BLaER1 treated with 17β-estradiol and CSF1 and Interleukin-3, amounts not matched to agents 10 nM and 100 nM (cell line): ENCODE data around the gene CAPZA1.

Experiments
- H3K27ac ChIP-seq, 11 experiments: shearing (Covaris generic); formaldehyde crosslinking; 2 replicates each; pipeline ENCODE4 v1.8.1; 2022
- H3K27me3 ChIP-seq, 11 experiments: shearing (Covaris generic); formaldehyde crosslinking; 2 replicates each; pipeline ENCODE4 v1.8.1; 2022
- H3K36me3 ChIP-seq, 11 experiments: shearing (Covaris generic); formaldehyde crosslinking; 2 replicates each; pipeline ENCODE4 v1.8.1; 2022
- H3K4me1 ChIP-seq, 10 experiments: shearing (Covaris generic); formaldehyde crosslinking; 2 replicates each; pipeline ENCODE4 v1.8.1; 2022
- H3K4me2 ChIP-seq, 11 experiments: shearing (Covaris generic); formaldehyde crosslinking; 2 replicates each; pipeline ENCODE4 v1.8.1; 2022
- H3K4me3 ChIP-seq, 10 experiments: shearing (Covaris generic); formaldehyde crosslinking; 2 replicates each; pipeline ENCODE4 v1.8.1; 2022
- H3K9ac ChIP-seq, 11 experiments: shearing (Covaris generic); formaldehyde crosslinking; 2 replicates each; pipeline ENCODE4 v1.8.1; 2022
- H3K9me3 ChIP-seq, 11 experiments: shearing (Covaris generic); formaldehyde crosslinking; replicated peaks in 1 of 11; 2 replicates each; pipeline ENCODE4 v1.8.1; 2022
- H4K20me1 ChIP-seq, 11 experiments: shearing (Covaris generic); formaldehyde crosslinking; 2 replicates each; pipeline ENCODE4 v1.8.1; 2022
- Cebpa-rat ChIP-seq, 11 experiments: shearing (Covaris generic); IDR thresholded peaks; 2 replicates each; pipeline ENCODE4 v1.8.1; 2022

Gene CAPZA1

DNA sequence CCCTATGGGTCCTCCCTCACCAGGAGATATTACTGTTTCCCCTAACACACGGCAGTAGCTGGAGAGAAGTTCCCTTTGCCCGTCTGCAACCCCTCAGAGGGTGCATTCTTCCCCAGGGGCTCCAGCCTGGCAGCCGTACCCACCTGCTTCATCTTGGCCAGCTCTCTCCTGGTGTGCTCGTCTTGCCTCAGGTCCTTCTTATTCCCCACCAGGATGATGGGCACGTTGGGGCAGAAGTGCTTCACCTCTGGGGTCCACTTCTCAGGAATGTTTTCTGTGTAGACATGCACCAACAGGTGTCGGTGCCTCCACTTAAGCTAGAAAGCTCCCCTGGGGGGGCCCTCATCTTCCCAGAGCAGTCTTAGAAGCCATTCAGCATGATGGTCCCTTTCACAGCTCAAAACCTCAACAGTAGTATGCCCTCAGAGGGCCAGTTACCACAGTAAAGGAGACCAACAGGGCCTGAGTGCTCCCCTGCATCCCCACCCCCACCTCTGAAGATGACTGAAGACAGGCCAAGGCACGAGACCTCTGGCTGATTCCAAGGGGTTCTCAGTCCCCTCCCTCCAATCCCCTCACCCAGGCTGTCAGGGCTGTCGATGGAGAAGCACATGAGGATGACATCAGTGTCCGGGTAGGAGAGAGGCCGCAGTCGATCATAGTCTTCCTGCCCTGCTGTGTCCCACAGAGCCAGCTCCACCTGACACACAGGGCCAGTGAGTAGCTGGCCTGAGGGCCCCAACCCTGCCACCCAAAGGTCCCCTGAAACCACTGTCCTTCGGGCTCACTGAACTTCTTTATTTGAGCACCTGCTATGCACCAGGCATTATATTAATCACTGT lies 83.0 kb downstream of the CAPZA1 start:
- Histone ChIP-seq H3K4me3 (peak overlapping the region in 2 of 10 experiments; percentile 12 to 29; a peak in 3 of 20 replicates), H3K9me3 (no peaks in the 10 kb centered on the region), H3K9ac (peak overlapping the region; percentile 16 to 82 (median 72); a peak in 14 of 22 replicates), H3K4me2 (peak overlapping the region; percentile 87 to 100 (median 95)), H3K27ac (peak overlapping the region in 9 of 11 experiments; percentile 78 to 92 (median 87); a peak in 17 of 22 replicates), H3K4me1 (peaks cover 78 to 91% (median 89%) of the 10 kb centered on the region in 10 experiments), H3K36me3 (peaks cover 23 to 47% (median 34%) of the 10 kb centered on the region in 11 experiments; a peak in 21 of 22 replicates), H3K27me3 (no peaks in the 10 kb centered on the region), H4K20me1 (peaks cover 0 to 27% (median 7%) of the 10 kb centered on the region in 11 experiments; a peak in 8 of 22 replicates)
- no peak for TF ChIP-seq Cebpa-rat (IDR thresholded peaks at IDR 0.05)

DNA sequence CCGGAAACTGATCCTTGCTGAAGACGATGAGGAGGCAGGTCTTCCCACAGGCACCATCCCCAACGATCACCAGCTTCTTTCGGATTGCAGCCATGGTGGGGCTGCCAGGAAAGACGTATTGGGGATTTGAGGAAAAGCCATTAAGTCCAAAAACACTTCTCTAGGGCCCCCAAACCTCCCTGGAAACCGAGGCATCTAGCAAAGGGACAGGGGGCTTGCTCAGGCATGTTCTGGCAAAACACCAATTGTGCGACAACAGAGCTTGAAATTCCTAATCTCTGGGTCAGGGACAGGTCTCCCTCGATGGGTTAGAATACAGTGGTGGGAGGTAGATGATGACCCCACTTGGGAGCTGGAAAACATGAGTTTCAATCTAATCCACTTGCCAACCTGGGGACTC lies 84.1 kb downstream of the CAPZA1 start:
- peak overlapping the region; percentile 88 to 100 (median 98) for H3K4me2 ChIP-seq
- H4K20me1 ChIP-seq: peaks cover 0 to 27% (median 7%) of the 10 kb centered on the region in 11 experiments; a peak in 8 of 22 replicates

DNA sequence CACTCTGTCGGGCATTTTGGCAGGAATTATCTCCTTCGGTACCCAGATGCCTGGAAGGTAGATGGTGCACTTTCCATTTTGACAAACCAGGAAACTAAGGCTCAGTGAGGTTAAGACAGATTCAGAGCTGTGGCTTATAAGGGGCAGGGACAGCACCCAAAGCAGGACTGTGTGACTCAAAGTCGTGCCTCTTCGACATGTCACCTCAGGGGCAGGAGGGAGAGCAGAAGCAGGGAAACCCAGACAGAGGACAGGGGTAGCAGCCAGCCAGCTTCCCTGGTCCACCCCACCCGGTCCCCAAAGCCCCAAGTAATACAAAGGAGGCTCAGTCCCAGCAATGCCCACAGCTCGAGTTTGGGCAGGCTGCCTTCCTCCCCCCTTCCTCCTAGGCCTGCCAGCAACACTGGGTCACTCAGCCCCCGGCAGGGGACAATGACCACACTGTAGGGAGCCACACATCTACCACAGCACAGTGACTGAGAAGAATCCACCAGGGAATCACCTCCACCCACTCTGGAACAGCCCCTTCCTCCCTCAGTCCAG lies 84.8 kb downstream of the CAPZA1 start:
- Histone ChIP-seq H4K20me1 (peaks cover 0 to 27% (median 7%) of the 10 kb centered on the region in 11 experiments; a peak in 8 of 22 replicates), H3K27me3 (no peaks in the 10 kb centered on the region), H3K4me1 (peaks cover 69 to 83% (median 82%) of the 10 kb centered on the region in 10 experiments), H3K36me3 (peaks cover 7 to 29% (median 21%) of the 10 kb centered on the region in 11 experiments; a peak in 18 of 22 replicates), H3K27ac (peak overlapping the region in 10 of 11 experiments; percentile 25 to 88 (median 81); a peak in 20 of 22 replicates), H3K9me3 (no peaks in the 10 kb centered on the region), H3K4me3 (peak overlapping the region; percentile 69 to 95 (median 86); a peak in 17 of 20 replicates), H3K9ac (peak overlapping the region in 10 of 11 experiments; percentile 82 to 92 (median 88); a peak in 20 of 22 replicates), H3K4me2 (peak overlapping the region; percentile 88 to 100 (median 98))
- TF ChIP-seq Cebpa-rat (IDR thresholded peaks at IDR 0.05): no peak

More for the DNA sequence above, 84.1 kb downstream of the CAPZA1 start:
- Histone ChIP-seq H3K4me1 (peaks cover 75 to 91% (median 85%) of the 10 kb centered on the region in 10 experiments), H3K4me3 (no peak overlapping the region), H3K9ac (peak overlapping the region in 6 of 11 experiments; percentile 28 to 90 (median 87); a peak in 6 of 22 replicates), H3K27ac (peak overlapping the region in 6 of 11 experiments; percentile 73 to 85 (median 81); a peak in 10 of 22 replicates), H3K36me3 (peaks cover 12 to 36% (median 28%) of the 10 kb centered on the region in 11 experiments; a peak in 20 of 22 replicates), H3K9me3 (no peaks in the 10 kb centered on the region), H3K27me3 (no peaks in the 10 kb centered on the region)
- TF ChIP-seq Cebpa-rat (IDR thresholded peaks at IDR 0.05): no peak

DNA sequence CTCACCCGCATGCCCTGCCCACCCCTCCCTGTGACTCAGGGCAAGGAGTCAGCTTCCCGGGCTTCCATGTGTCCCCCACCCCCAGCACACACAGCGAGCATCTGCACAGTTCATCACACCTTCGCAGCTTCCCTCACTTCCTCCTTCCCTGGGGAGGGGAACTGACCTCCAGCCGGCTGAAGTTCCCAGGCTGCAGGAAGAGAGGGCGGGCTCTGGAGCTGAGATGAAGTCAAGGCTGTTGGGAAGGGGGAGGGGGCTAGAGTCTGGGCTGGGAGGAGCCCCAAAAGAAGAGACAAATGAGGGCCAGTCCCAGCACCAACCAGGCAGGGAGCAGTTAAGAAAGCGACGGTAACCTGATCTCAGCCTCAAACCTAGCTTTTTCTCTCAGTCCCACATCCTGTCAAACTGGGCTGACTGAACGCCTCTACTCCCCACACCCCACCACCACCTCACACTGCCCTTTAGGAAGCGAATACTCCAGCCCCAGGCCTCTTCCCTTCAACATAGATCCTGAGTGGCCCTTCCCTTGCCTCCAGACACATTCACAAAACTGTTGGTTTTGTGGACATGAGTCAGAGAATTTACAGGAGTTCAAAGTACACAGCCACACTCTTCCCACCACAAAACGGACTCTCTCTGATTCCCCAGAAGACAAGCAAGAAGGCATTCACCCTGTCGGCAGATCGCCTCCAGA lies 85.4 kb downstream of the CAPZA1 start:
- Histone ChIP-seq H3K4me3 (peak overlapping the region; percentile 69 to 95 (median 86)), H3K9ac (peak overlapping the region; percentile 82 to 92 (median 88)), H3K27ac (peak overlapping the region; percentile 6 to 88 (median 81); a peak in 21 of 22 replicates), H3K9me3 (no peaks in the 10 kb centered on the region), H3K4me1 (peaks cover 62 to 77% (median 75%) of the 10 kb centered on the region in 10 experiments), H3K36me3 (peaks cover under 1 to 27% (median 18%) of the 10 kb centered on the region in 11 experiments; a peak in 15 of 22 replicates), H3K27me3 (no peaks in the 10 kb centered on the region), H3K4me2 (peak overlapping the region; percentile 88 to 100 (median 98)), H4K20me1 (peaks cover 0 to 27% (median 7%) of the 10 kb centered on the region in 11 experiments; a peak in 8 of 22 replicates)
- TF ChIP-seq Cebpa-rat (IDR thresholded peaks at IDR 0.05): no peak

DNA sequence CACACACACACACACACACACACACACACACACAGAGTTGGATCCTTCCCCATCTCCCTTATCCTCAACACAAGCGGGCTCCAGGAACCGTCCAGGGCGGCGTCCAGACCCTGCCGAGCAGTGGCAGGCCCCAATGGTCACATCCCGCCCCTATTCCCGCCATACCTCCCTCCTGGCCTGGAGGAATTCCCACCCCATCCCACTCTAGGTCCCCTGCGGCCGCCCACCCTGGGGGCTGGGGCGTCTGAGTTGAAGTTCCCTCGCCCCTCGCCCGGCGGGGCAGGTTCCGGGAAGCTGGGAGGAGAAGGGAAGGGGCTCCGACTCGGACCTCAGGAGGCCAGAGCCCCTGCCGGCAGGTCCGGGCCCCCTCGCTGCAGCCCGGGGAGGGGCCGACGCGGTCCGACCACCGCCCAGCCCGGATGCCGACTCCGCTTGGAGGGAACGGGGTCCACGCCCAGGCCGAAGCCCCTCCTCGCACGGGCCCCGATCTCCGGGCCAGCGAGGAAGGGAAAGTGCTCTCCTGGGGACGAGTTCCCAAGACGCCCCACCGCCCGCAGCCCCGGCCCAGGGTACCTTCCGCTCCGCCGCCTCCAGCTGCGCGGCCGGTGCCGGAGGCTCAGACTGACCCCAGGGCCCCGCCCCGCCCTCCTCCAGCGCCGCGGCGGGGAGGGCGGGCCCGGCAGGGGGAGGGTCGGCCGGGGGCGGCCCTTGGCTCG lies 87.0 kb downstream of the CAPZA1 start, which contains the start of gene RHOC:
RHOC (minus strand) TSS at position 623 of the 716 bp plus-strand sequence. CDS start 3,328 bp downstream, outside the sequence.
- Histone ChIP-seq H3K9ac (peak within 1 kb of the TSS; percentile 82 to 92 (median 88)), H3K36me3 (peaks cover 0 to 24% (median 13%) of the 10 kb centered on the region in 11 experiments; a peak in 12 of 22 replicates), H3K9me3 (no peaks in the 10 kb centered on the region), H3K27me3 (no peaks in the 10 kb centered on the region; a peak in 1 of 22 replicates), H3K4me3 (peak within 1 kb of the TSS; percentile 69 to 95 (median 86)), H3K27ac (peak within 1 kb of the TSS; percentile 76 to 88 (median 82)), H3K4me1 (peaks cover 56 to 72% (median 69%) of the 10 kb centered on the region in 10 experiments), H3K4me2 (peak within 1 kb of the TSS; percentile 88 to 100 (median 98)), H4K20me1 (peaks cover 0 to 27% (median 7%) of the 10 kb centered on the region in 11 experiments; a peak in 8 of 22 replicates)
- no peak for TF ChIP-seq Cebpa-rat (IDR thresholded peaks at IDR 0.05)

DNA sequence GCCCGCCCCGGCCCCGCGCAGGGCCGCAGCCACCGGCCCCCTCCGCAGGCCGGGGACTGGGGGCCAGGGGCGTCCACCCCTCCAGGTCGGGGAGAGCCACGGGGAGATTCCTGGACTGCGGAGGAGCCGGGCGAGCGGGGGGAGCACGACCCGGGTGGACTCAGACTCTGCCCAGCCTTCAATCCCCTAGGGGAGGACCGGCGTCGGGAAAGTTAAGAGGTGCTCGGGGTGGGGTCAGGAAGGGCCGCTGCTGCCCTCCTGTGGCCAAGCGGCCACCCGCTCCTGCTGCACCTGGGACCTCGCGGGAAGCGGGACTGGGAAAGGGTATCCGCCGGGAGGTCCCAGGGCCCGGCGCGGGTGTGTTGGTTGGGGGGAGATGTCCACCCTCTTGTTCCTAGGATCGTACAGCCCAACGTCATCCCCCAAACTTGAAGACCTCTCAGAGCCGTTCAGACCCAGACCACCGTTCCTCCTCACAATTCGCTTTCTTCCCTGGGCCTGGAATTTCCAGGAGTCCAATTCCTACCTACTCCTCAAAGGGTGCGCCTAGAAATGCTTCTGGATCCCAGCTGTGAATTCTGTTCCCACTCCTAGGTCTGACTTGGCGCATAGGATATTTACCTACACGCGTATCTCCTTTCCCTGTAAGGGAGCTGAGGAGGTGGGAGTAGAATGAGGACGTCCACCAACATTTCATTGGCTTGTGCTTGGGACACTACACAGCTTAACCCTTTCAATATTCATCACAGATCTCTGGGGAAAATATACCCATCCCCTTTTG lies 87.8 kb downstream of the CAPZA1 start:
- Histone ChIP-seq H3K4me3 (peak overlapping the region; percentile 69 to 95 (median 86)), H3K4me2 (peak overlapping the region; percentile 70 to 100 (median 98)), H3K27me3 (no peaks in the 10 kb centered on the region; a peak in 1 of 22 replicates), H3K36me3 (peaks cover 0 to 16% (median 6%) of the 10 kb centered on the region in 11 experiments; a peak in 10 of 22 replicates), H3K9me3 (no peaks in the 10 kb centered on the region), H3K9ac (peak overlapping the region; percentile 82 to 92 (median 88)), H3K4me1 (peaks cover 50 to 69% (median 65%) of the 10 kb centered on the region in 10 experiments), H4K20me1 (peaks cover 0 to 25% (median 7%) of the 10 kb centered on the region in 11 experiments; a peak in 8 of 22 replicates), H3K27ac (peak overlapping the region; percentile 76 to 88 (median 82); a peak in 21 of 22 replicates)
- TF ChIP-seq Cebpa-rat (IDR thresholded peaks at IDR 0.05): no peak

DNA sequence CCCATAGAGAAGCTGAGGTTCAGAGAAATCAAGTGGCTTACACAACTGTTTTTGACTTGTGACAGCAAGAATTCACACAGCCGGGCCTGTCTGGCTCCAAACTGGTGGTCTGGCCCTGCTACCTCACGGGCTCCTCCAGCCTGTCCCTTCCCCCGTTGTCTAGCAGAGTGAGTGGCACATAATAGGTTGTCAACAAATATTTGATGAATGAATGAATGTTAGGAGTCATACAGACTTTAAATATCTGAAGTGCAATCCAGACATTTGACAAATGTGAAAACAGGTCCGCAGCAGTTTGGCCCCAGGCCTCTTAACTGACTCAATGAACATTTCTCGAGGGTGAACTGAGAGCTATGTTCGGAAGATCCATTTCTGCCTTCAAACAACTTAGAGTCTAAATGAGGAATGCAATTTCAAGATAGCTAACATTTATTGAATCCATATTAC lies 88.4 kb downstream of the CAPZA1 start:
- Histone ChIP-seq H3K36me3 (peaks cover 0 to 10% (median 0%) of the 10 kb centered on the region in 11 experiments; a peak in 6 of 22 replicates), H3K9ac (peak overlapping the region in 5 of 11 experiments; percentile 83 to 91 (median 87); a peak in 3 of 22 replicates), H4K20me1 (peaks cover 0 to 19% (median 7%) of the 10 kb centered on the region in 11 experiments; a peak in 8 of 22 replicates), H3K9me3 (no peaks in the 10 kb centered on the region), H3K4me2 (peak overlapping the region; percentile 70 to 100 (median 98)), H3K27ac (no peak overlapping the region), H3K4me1 (peaks cover 44 to 69% (median 59%) of the 10 kb centered on the region in 10 experiments), H3K27me3 (no peaks in the 10 kb centered on the region; a peak in 1 of 22 replicates), H3K4me3 (peak overlapping the region in 3 of 10 experiments; percentile 69 to 89 (median 80); a peak in 4 of 20 replicates)
- no peak for TF ChIP-seq Cebpa-rat (IDR thresholded peaks at IDR 0.05)
